ENCODE data around the gene PRRT3.
A peak's percentile ranks its signal among the peaks of the same experiment; 100 is the strongest.
"Not testable (repeated sequence)": the region's sequence is repeated elsewhere in the genome, so short reads cannot be mapped to it uniquely, and the experiment has no call there.

Gene PRRT3

GRCh38 chr3:9897408-9898372 is 54.5 kb downstream of the PRRT3 start:
- DNase-seq = peak; percentile 37

GRCh38 chr3:9896755-9897407 is 55.3 kb downstream of the PRRT3 start:
- DNase-seq = not testable (repeated sequence)

GRCh38 chr3:9895715-9896114 is 56.5 kb downstream of the PRRT3 start:
- DNase-seq = not testable (repeated sequence)

Data from fibroblast of skin of abdomen (primary cell).